Lower leg skin (tissue), 4 donors: ENCODE measurements around the gene KANK4. TPM values are rescaled to one million over a fixed set of nuclear protein-coding genes. Genes with fewer than 3 reads are reported as not detected.

ENCODE experiments used
- DNase-seq, 2 donors: peaks; one replicate each; pipeline ENCODE4 v3.0.0-alpha.2; 2019; ENCODE audit warnings: low spot score in 2 of 2
- H3K4me3 ChIP-seq: fragments of 200-600 bp; sonication (generic); 2 replicates; pipeline ENCODE4 v1.5.1; 2017; ENCODE audit warnings: mild to moderate bottlenecking, low read depth; ENCODE audit not compliant: poor library complexity, severe bottlenecking
- POLR2A ChIP-seq, 2 donors: fragments of 450-650 bp; IDR thresholded peaks; one replicate each; pipeline ENCODE4 v1.6.1; 2016 to 2017; ENCODE audit warnings: antibody characterized with exemption in 2 of 2, mild to moderate bottlenecking in 1 of 2, moderate library complexity in 1 of 2
- WGBS, 2 donors: methylation state at CpG; one replicate each; pipeline ENCODE4 v1.1.5; 2018; 5-methylcytosine and 5-hydroxymethylcytosine counted together
- intact Hi-C: fragments of 100-400 bp; cut with DNase I; formaldehyde crosslinking; loops from one replicate; pipeline ENCODE4 v1.15.0; 2023; ENCODE audit warnings: low total_unique reads
- total RNA-seq, 4 donors: library from RNA; depleted of rRNA; stranded (reverse); fragments of >200 nt; gene quantifications; one replicate each; pipeline ENCODE4 v1.1.0, GENCODE V29; 2016
- TF ChIP-seq, protein P1 (sequence below), 3 donors: fragments of 450-650 bp; IDR thresholded peaks; one replicate each; pipeline ENCODE4 v1.5.1; 2016; ENCODE audit warnings: antibody characterized with exemption in 3 of 3, mild to moderate bottlenecking in 3 of 3, moderate library complexity in 2 of 3

KANK4 gene
- total RNA-seq, 4 donors from 2014 or later, result 0.21 to 1.5 (median 0.72) TPM

- intact Hi-C loops, result no loop called here
- no peak for DNase-seq
- 92 to 96% methylated on average over 4 of the region's 4 CpGs for WGBS, 2 donors
- no peak for TF ChIP-seq POLR2A (IDR thresholded peaks at IDR 0.05)
- TF ChIP-seq, protein P1, sequence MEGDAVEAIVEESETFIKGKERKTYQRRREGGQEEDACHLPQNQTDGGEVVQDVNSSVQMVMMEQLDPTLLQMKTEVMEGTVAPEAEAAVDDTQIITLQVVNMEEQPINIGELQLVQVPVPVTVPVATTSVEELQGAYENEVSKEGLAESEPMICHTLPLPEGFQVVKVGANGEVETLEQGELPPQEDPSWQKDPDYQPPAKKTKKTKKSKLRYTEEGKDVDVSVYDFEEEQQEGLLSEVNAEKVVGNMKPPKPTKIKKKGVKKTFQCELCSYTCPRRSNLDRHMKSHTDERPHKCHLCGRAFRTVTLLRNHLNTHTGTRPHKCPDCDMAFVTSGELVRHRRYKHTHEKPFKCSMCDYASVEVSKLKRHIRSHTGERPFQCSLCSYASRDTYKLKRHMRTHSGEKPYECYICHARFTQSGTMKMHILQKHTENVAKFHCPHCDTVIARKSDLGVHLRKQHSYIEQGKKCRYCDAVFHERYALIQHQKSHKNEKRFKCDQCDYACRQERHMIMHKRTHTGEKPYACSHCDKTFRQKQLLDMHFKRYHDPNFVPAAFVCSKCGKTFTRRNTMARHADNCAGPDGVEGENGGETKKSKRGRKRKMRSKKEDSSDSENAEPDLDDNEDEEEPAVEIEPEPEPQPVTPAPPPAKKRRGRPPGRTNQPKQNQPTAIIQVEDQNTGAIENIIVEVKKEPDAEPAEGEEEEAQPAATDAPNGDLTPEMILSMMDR (IDR thresholded peaks at IDR 0.05), result no peak
- no peak overlapping the region for H3K4me3 ChIP-seq
Measured at GRCh38 chr1:62281922-62282555, 37.2 kb downstream of the KANK4 start.

- intact Hi-C loops, result no loop called here
- WGBS, 2 donors, result 71 to 93% methylated on average over 2 of the region's 2 CpGs
- TF ChIP-seq, protein P1 (IDR thresholded peaks at IDR 0.05), result no peak
- no peak for TF ChIP-seq POLR2A (IDR thresholded peaks at IDR 0.05)
- no peak overlapping the region for H3K4me3 ChIP-seq
- no peak for DNase-seq
Measured at GRCh38 chr1:62280960-62281465, 38.2 kb downstream of the KANK4 start.

DNA sequence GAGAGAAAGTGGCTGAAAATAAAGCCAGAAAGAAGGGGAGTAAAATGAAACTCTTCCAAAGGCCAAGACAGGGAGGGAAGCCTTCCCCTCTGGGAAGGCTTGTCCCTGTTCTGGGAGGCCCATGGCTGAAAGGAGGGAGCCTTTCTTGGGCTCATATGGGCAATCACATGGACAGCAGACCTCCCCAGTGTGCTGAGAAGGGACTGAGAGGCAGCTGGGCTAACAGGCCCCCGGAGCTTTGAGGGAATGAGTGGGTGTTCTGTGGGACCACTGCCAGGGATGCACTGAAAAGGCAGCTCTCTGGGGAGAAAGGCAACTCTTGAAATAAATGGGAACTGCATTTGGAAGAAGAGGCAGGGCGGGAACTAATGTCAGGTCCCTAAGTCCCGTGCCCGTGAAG, 39.1 kb downstream of the KANK4 start:
- intact Hi-C loops, result no loop called here
- 74 to 85% methylated on average over 4 of the region's 4 CpGs for WGBS, 2 donors
- TF ChIP-seq, protein P1 (IDR thresholded peaks at IDR 0.05), result no peak
- TF ChIP-seq POLR2A (IDR thresholded peaks at IDR 0.05), result no peak
- H3K4me3 ChIP-seq, result no peak overlapping the region
- DNase-seq, result no peak

DNA sequence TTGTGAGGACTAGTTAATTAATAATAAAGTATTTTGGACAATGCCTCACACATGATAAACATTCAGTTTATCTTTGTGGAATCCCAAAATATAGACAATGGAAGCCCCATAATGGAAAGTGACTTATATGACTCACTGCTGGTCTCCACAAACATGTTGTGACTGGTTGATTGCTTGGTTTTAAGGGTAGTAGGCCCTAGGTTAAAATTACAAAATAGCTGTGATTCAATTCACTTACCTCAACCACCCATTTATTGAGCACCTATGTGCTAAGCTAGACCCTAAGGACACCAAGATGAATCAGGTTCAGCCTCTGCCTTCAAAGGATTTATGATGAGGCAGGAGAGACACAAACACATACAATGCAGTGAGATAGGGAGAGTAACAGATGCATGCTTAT, 42.4 kb downstream of the KANK4 start:
- H3K4me3 ChIP-seq, result no peak overlapping the region
- intact Hi-C loops, result no loop called here
- no peak for DNase-seq
- TF ChIP-seq POLR2A (IDR thresholded peaks at IDR 0.05), result no peak
- TF ChIP-seq, protein P1 (IDR thresholded peaks at IDR 0.05), result no peak

DNA sequence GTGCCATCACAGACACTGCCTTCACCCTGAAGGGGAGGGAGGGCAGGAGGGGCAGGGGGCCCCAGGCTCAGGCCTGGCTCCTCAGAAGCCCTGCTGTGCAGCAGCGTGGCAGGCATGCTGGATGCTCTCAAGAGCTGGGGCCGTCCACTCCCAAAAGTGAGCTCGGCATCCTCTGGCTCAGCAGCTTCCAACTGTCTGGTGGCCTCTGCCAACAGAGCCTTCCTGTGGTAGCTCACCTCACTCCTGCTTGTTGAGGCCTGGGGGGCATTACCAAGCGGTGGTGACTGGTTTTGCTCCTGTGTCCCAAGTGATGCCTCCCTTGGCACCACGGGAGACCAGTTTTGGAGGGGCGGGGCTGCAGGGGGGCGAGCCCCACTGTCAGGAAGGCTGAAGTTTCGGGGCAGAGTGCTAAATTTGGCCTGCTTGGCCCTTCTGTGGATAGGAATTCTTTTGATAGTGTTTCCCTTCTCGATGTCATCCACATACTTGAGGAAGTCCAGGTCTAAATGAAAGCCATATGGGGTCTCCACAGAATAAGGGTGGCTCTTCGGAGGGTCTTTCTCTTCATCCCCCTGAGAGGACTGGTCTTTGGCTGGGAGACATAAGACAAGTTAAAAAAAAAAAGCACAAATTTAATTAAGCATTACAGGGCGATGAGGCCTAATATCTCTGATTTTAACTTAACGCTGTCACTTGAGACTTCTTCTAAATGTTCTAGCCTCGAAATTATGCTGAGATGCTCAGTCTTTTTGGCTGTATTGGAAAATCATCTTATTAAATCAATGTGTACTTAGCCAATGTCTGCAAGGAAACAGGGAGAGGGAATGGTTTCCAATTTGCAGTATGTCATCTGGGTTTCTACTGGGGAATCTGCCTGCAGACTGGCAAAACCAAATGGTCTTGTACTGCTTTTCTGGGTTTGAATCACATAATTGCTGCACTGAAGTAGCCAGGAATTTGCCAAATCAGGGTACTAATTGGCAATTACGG, 44.4 kb downstream of the KANK4 start:
- no peak overlapping the region for H3K4me3 ChIP-seq
- intact Hi-C loops, result no loop called here
- WGBS, 2 donors, result 59 to 75% methylated on average over 11 to 14 of the region's 14 CpGs
- TF ChIP-seq POLR2A (IDR thresholded peaks at IDR 0.05), result no peak
- TF ChIP-seq, protein P1 (IDR thresholded peaks at IDR 0.05), result no peak
- no peak for DNase-seq
